ENCODE data around the gene VKORC1L1.
"Not testable (repeated sequence)": the region's sequence is repeated elsewhere in the genome, so short reads cannot be mapped to it uniquely, and the experiment has no call there.

DNA sequence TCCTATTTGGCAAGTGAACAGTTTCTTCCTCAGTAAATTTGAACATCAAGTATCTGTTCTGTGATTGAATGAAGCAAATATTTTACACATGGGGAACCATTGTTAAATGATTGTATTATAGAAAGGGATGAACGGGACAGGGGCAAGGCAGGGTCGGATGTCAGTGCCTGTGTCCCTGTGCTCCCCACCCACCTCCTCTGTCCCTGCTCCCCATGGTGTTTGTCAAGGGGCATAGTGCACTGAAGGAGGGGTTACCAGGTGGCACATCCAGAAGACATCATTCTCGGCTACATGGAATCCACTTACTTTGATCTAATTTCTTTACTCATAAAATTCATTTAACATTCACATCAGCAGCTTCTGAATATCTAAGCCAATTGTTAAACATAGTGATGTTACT lies 19.4 kb upstream of the VKORC1L1 start:
- not testable (repeated sequence) for TF ChIP-seq POU5F1 (IDR thresholded peaks at IDR 0.05; ENCODE audit: low read depth, low read length); SIN3A (conservative IDR thresholded peaks at IDR 0.05 in 1 of 2, IDR thresholded peaks at IDR 0.05 in 1 of 2; ENCODE audit: low read depth in 1 of 2, low read length in 2 of 2); RAD21 (IDR thresholded peaks at IDR 0.05 in 1 of 2, conservative IDR thresholded peaks at IDR 0.05 in 1 of 2; ENCODE audit: low read depth in 2 of 2, low read length in 2 of 2); EGR1 (IDR thresholded peaks at IDR 0.05; ENCODE audit: borderline replicate concordance, low read depth, low read length); RFX5 (IDR thresholded peaks at IDR 0.05; ENCODE audit: borderline replicate concordance, low read depth, low read length); TAF1 (IDR thresholded peaks at IDR 0.05; ENCODE audit: low read depth, low read length); EZH2 (IDR thresholded peaks at IDR 0.05; ENCODE audit: low read depth, low read length, severe bottlenecking); POLR2A (IDR thresholded peaks at IDR 0.05; ENCODE audit: control extremely low read depth in 1 of 2, low read depth in 2 of 2, low read length in 2 of 2); JUND (IDR thresholded peaks at IDR 0.05; ENCODE audit: low read length); ZNF274 (IDR thresholded peaks at IDR 0.05; ENCODE audit: borderline replicate concordance, extremely low read depth, low read length); SRF (IDR thresholded peaks at IDR 0.05; ENCODE audit: low read depth, low read length)
- TF ChIP-seq, protein P1, sequence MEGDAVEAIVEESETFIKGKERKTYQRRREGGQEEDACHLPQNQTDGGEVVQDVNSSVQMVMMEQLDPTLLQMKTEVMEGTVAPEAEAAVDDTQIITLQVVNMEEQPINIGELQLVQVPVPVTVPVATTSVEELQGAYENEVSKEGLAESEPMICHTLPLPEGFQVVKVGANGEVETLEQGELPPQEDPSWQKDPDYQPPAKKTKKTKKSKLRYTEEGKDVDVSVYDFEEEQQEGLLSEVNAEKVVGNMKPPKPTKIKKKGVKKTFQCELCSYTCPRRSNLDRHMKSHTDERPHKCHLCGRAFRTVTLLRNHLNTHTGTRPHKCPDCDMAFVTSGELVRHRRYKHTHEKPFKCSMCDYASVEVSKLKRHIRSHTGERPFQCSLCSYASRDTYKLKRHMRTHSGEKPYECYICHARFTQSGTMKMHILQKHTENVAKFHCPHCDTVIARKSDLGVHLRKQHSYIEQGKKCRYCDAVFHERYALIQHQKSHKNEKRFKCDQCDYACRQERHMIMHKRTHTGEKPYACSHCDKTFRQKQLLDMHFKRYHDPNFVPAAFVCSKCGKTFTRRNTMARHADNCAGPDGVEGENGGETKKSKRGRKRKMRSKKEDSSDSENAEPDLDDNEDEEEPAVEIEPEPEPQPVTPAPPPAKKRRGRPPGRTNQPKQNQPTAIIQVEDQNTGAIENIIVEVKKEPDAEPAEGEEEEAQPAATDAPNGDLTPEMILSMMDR (IDR thresholded peaks at IDR 0.05; ENCODE audit: control extremely low read depth in 1 of 3, insufficient read depth in 1 of 3, low read depth in 1 of 3, low read length in 3 of 3), result not testable (repeated sequence)
- TF ChIP-seq, protein P2, sequence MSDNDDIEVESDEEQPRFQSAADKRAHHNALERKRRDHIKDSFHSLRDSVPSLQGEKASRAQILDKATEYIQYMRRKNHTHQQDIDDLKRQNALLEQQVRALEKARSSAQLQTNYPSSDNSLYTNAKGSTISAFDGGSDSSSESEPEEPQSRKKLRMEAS (IDR thresholded peaks at IDR 0.05), result not testable (repeated sequence)
